HEK293T (cell line): ENCODE measurements around the gene BPTF.
"Not testable (repeated sequence)": the region's sequence is repeated elsewhere in the genome, so short reads cannot be mapped to it uniquely, and the experiment has no call there.

Experiments
- CTCF ChIA-PET: fragments of 350-600 bp; formaldehyde crosslinking; extraction: SDS; loops from one replicate; lab custom pipeline; 2021; ENCODE audit warnings: antibody characterized with exemption, inconsistent platforms; lab: Yijun Ruan, JAX
- POLR2A ChIA-PET: fragments of 350-600 bp; formaldehyde crosslinking; extraction: SDS; loops from one replicate; lab custom pipeline; 2020; ENCODE audit warnings: antibody characterized with exemption, inconsistent platforms; lab: Yijun Ruan, JAX
- DNase-seq: peaks from one replicate; pipeline ENCODE4 v3.0.0; 2012; ENCODE audit warnings: mixed read lengths; ENCODE audit errors: extremely low spot score
- ARNT ChIP-seq: fragments of 450-650 bp; IDR thresholded peaks from 2 replicates; pipeline ENCODE4 v1.6.1; 2017; ENCODE audit warnings: mild to moderate bottlenecking
- BHLHE40 ChIP-seq: fragments of 450-650 bp; IDR thresholded peaks from 2 replicates; pipeline ENCODE4 v1.6.1; 2016; ENCODE audit warnings: mild to moderate bottlenecking, moderate library complexity, borderline replicate concordance
- CTBP1 ChIP-seq: fragments of 450-650 bp; IDR thresholded peaks from 2 replicates; pipeline ENCODE4 v1.6.1; 2016; ENCODE audit warnings: borderline replicate concordance
- ELF4 ChIP-seq: fragments of 450-650 bp; IDR thresholded peaks from 2 replicates; pipeline ENCODE4 v1.6.1; 2017; ENCODE audit warnings: antibody characterized with exemption
- FOXA1 ChIP-seq: fragments of 450-650 bp; IDR thresholded peaks from 2 replicates; pipeline ENCODE4 v1.6.1; 2016; ENCODE audit warnings: mild to moderate bottlenecking
- FOXK2 ChIP-seq: fragments of 450-650 bp; IDR thresholded peaks from 2 replicates; pipeline ENCODE4 v1.6.1; 2016; ENCODE audit warnings: mild to moderate bottlenecking
- FOXM1 ChIP-seq: fragments of 450-650 bp; IDR thresholded peaks from 2 replicates; pipeline ENCODE4 v1.6.1; 2017; ENCODE audit warnings: mild to moderate bottlenecking, borderline replicate concordance
- HDGF ChIP-seq: fragments of 450-650 bp; IDR thresholded peaks from 2 replicates; pipeline ENCODE4 v1.6.1; 2017; ENCODE audit warnings: antibody characterized with exemption, borderline replicate concordance
- L3MBTL2 ChIP-seq: fragments of 450-650 bp; conservative IDR thresholded peaks from 2 replicates; pipeline ENCODE4 v1.6.1; 2016; ENCODE audit warnings: mild to moderate bottlenecking
- LEF1 ChIP-seq: fragments of 450-650 bp; IDR thresholded peaks from 2 replicates; pipeline ENCODE4 v1.6.1; 2017; ENCODE audit warnings: mild to moderate bottlenecking, borderline replicate concordance
- NFRKB ChIP-seq: fragments of 450-650 bp; IDR thresholded peaks from 2 replicates; pipeline ENCODE4 v1.6.1; 2016; ENCODE audit warnings: mild to moderate bottlenecking, moderate library complexity
- SP1 ChIP-seq: fragments of 450-650 bp; IDR thresholded peaks from 2 replicates; pipeline ENCODE4 v1.6.1; 2017
- SUZ12 ChIP-seq: fragments of 450-650 bp; IDR thresholded peaks from 2 replicates; pipeline ENCODE4 v1.6.1; 2016; ENCODE audit warnings: mild to moderate bottlenecking
- TARDBP ChIP-seq: fragments of 450-650 bp; IDR thresholded peaks from 2 replicates; pipeline ENCODE4 v1.6.1; 2016
- ZNF384 ChIP-seq: fragments of 450-650 bp; IDR thresholded peaks from 2 replicates; pipeline ENCODE4 v1.6.1; 2016
- TF ChIP-seq, protein P1 (sequence below): fragments of 450-650 bp; IDR thresholded peaks from 2 replicates; pipeline ENCODE4 v1.6.1; 2016

BPTF gene

DNA sequence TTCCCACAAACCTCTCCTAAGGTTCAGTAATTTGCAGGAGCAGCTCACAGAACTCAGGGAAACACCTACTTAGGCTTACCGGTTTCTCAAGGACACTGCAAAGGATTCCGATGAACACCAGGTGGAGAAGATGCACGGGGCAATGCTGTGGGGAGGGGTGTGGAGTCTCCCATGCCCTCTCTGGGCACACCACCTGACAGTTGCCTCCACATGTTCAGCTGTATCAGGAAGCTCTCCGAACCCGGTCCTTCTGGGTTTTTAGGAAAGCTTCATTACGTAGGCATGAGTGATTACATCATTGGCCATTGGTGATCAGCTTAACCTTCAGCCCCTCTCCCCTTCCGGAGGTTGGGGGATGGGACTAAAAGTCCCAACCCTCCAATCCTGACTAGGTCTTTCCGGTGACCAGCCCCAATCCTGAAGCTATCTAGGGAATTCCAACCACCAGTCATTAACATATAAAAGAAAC is 149.3 kb downstream of the BPTF start:
- ChIA-PET POLR2A (interaction anchor here (0.8 to 1.3 kb wide), 2 partner anchors 19 to 46 kb away, joined by 3 read pairs; no protein-coding TSS in a partner anchor), CTCF (interaction anchor here (0.8 to 1.0 kb wide), 2 partner anchors 10 to 62 kb away, joined by 3 read pairs; no protein-coding TSS in a partner anchor)
- TF ChIP-seq FOXK2 (no peak), SP1 (no peak), TARDBP (no peak), FOXA1 (no peak), BHLHE40 (no peak), CTBP1 (no peak), FOXM1 (no peak), NFRKB (no peak), SUZ12 (no peak), ARNT (no peak), LEF1 (no peak), HDGF (no peak), ELF4 (no peak), L3MBTL2 (no peak), ZNF384 (no peak)
- TF ChIP-seq, protein P1, sequence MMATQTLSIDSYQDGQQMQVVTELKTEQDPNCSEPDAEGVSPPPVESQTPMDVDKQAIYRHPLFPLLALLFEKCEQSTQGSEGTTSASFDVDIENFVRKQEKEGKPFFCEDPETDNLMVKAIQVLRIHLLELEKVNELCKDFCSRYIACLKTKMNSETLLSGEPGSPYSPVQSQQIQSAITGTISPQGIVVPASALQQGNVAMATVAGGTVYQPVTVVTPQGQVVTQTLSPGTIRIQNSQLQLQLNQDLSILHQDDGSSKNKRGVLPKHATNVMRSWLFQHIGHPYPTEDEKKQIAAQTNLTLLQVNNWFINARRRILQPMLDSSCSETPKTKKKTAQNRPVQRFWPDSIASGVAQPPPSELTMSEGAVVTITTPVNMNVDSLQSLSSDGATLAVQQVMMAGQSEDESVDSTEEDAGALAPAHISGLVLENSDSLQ: no peak
- no peak for DNase-seq

DNA sequence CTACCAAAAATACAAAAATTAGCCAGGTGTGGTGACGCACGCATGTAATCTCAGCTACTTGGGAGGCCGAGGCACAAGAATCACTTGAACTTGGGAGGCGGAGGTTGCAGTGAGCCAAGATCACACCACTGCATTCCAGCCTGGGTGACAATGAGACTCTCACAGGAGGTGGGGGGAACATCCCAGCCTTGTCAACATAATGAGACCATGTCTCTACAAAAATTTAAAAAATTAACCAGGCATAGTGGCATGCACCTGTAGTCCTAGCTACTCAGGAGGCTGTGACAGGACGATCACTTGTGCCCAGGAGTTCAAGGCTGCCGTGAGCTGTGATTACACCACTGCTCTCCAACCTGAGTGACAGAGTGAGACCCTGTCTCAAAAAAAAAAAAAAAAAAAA is 151.0 kb downstream of the BPTF start:
- POLR2A ChIA-PET, DNase-seq, CTCF ChIA-PET: not testable (repeated sequence)

DNA sequence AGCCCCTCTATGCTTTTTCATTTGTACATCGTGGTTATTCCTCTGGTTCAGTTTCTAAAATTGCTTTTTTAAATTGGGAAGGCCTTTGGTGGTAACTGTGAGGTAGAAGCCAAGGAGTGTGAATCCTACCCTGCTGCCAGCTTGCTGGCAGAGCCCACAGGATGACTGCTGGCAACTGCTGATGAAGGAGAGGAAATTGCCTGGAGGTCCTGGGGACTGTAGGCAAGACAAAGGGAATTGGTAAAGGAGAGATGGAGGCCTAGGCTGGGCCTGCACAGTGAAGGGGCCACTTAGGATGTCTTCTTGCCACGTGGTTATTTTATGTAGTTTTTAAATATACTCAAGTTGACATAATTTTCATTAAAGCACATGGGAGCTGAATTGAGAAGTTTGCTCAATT is 155.2 kb downstream of the BPTF start:
- no peak for TF ChIP-seq FOXK2
- no peak for TF ChIP-seq ARNT
- TF ChIP-seq ELF4: no peak
- no peak for TF ChIP-seq ZNF384
- no peak for TF ChIP-seq SP1
- no peak for TF ChIP-seq SUZ12
- no peak for TF ChIP-seq FOXA1
- no peak for TF ChIP-seq BHLHE40
- TF ChIP-seq LEF1: no peak
- TF ChIP-seq CTBP1: no peak
- no peak for TF ChIP-seq TARDBP
- no peak for TF ChIP-seq NFRKB
- no peak for TF ChIP-seq HDGF
- DNase-seq: no peak
- ChIA-PET CTCF (interaction anchor here (0.8 kb wide), 1 partner anchor 605 kb away, joined by 4 read pairs; no protein-coding TSS in a partner anchor), POLR2A (interaction anchor here (1.0 kb wide), 1 partner anchor 17 kb away, joined by 3 read pairs; no protein-coding TSS in a partner anchor)

DNA sequence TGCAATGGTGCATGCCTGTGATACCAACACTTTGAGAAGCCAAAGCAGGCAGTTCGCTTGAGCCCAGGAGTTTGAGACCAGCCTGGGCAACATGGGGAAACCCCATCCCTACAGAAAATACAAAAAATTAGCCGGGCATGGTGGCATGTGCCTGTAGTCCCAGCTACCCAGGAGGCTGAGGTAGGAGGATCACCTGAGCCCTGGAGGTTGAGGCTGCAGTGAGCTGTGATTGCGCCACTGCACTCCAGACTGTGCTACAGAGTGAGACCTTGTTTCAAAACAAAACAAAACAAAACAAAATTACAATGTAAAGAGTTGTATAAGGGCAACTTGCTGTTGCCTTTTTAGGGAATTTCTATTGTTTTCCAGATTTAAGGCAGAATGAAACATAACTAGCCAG is 155.6 kb downstream of the BPTF start:
- DNase-seq: not testable (repeated sequence)
- ChIA-PET CTCF (interaction anchor here (0.8 kb wide), 1 partner anchor 606 kb away, joined by 4 read pairs; no protein-coding TSS in a partner anchor), POLR2A (interaction anchor here (1.0 kb wide), 1 partner anchor 17 kb away, joined by 3 read pairs; no protein-coding TSS in a partner anchor)

DNA sequence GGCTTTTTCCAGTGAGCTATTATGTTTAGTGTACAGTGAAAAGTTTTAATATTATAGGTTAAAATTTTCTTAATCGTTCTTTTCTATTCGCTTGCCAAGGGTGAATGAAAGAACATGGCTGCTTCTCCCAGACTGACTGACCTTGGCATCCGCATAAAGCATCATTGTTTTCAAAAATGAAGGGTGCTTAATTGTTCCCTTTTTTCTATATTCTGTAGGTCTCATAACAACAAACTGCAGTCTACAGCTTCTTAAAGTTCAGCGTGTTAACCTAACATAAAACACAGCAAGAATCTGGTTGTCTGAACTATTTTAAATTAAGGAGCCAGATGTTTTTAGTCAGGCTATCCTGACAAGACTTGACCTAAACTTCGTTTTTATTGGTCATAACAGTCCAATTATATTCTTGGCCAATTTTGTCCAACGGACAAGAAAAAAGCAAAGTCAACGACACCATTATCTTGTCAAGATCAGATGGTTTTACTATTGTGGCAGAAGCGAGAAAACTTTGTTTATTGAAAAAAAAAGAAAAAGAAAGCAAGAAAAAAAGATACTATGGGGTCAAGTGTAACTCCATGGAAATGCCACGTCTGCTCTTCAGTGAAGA is 156.8 kb downstream of the BPTF start:
- TF ChIP-seq FOXM1: no peak
- TF ChIP-seq BHLHE40: no peak
- TF ChIP-seq ZNF384: no peak
- TF ChIP-seq FOXK2: no peak
- TF ChIP-seq SUZ12: no peak
- TF ChIP-seq CTBP1: no peak
- no peak for TF ChIP-seq ELF4
- TF ChIP-seq LEF1: no peak
- TF ChIP-seq ARNT: no peak
- TF ChIP-seq FOXA1: no peak
- TF ChIP-seq L3MBTL2: no peak
- TF ChIP-seq SP1: no peak
- TF ChIP-seq, protein P1: no peak
- TF ChIP-seq TARDBP: no peak
- ChIA-PET POLR2A (no interaction called here), CTCF (no interaction called here)
- DNase-seq: no peak

DNA sequence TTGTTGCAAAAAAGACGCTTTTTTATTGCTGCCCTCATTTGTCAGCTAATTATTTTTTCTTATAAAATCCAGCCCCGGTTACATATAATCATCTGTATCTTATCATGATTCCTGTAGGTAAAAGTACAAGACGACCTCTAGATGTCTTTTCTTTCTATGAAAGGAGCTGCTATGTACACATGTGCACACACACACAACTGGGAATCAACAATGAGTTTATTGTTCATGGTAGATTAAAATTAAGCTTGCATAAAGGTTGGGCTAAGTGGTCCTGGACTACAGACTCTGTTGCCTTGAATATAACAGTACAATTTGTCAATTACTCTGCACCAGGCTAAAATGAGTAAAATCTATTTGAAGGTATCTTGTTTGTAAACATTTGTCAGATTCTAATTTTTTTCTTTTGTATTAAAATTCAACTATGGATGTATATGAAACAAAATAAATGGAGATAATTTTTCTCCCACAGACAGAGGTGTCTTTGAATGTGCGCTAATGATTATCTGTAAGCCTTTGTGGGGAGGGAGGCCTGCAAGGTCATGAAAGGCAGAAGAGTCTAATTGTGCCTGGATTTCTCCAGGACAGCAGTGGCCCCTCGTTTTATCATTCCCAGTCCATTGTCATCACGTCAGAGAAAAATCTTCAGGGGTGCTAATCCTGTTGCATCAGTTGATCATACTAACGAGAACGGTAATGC is 157.5 kb downstream of the BPTF start:
- ChIA-PET POLR2A (no interaction called here), CTCF (no interaction called here)
- no peak for DNase-seq
- TF ChIP-seq HDGF (no peak), CTBP1 (no peak), ARNT (no peak), LEF1 (no peak), ELF4 (no peak), FOXK2 (no peak), TARDBP (no peak), BHLHE40 (no peak), L3MBTL2 (no peak), SP1 (no peak), ZNF384 (no peak), FOXM1 (no peak), NFRKB (no peak), FOXA1 (no peak), SUZ12 (no peak)
- TF ChIP-seq, protein P1: no peak
